Kidney (tissue), 14 donors: ENCODE measurements around the gene MYL12A. TPM values are rescaled to one million over a fixed set of nuclear protein-coding genes. Genes with fewer than 3 reads are reported as not detected.
"Not testable (repeated sequence)": the region's sequence is repeated elsewhere in the genome, so short reads cannot be mapped to it uniquely, and the experiment has no call there.

Experiments
- DNase-seq, 5 donors: peaks; one replicate each; pipeline ENCODE4 v3.0.0-alpha.2; 2013 to 2020
- FAIRE-seq: peaks from 2 replicates; lab custom pipeline; 2012; peaks lifted over from hg19 to GRCh38; lab: Jason Lieb, UNC
- H3K27ac ChIP-seq, 2 donors: one replicate each; pipeline ENCODE4 v1.7.0; 2013; ENCODE audit warnings: low read depth in 2 of 2, low read length in 2 of 2, inconsistent platforms in 1 of 2
- H3K27me3 ChIP-seq: one replicate; pipeline ENCODE4 v1.7.1; 2013; ENCODE audit warnings: low read length, inconsistent platforms; ENCODE audit not compliant: control insufficient read depth, insufficient read depth
- H3K36me3 ChIP-seq, 3 donors: one replicate each; pipeline versions ENCODE4 v1.7.0 to v1.7.1; 2013; ENCODE audit warnings: low read length in 3 of 3, control low read depth in 1 of 3, inconsistent platforms in 1 of 3; ENCODE audit not compliant: insufficient read depth in 3 of 3, control insufficient read depth in 2 of 3
- H3K4me1 ChIP-seq, 3 donors: one replicate each; pipeline versions ENCODE4 v1.7.0 to v1.7.1; 2013; ENCODE audit warnings: low read length in 3 of 3, inconsistent platforms in 1 of 3, low read depth in 1 of 3; ENCODE audit not compliant: control insufficient read depth in 2 of 3, insufficient read depth in 2 of 3
- H3K4me3 ChIP-seq, 3 donors: one replicate each; pipeline versions ENCODE4 v1.7.0 to v1.8.1; 2013; ENCODE audit warnings: low read length in 3 of 3, control low read depth in 1 of 3, inconsistent platforms in 1 of 3
- H3K9ac ChIP-seq, 3 donors: one replicate each; pipeline versions ENCODE4 v1.7.0 to v1.7.1; 2013; ENCODE audit warnings: low read length in 3 of 3, control low read depth in 1 of 3, inconsistent platforms in 1 of 3
- H3K9me3 ChIP-seq, 3 donors: one replicate each; pipeline versions ENCODE4 v1.7.0 to v1.7.1; 2013; ENCODE audit warnings: low read length in 3 of 3, control low read depth in 1 of 3, inconsistent platforms in 1 of 3; ENCODE audit not compliant: control insufficient read depth in 2 of 3, insufficient read depth in 1 of 3
- CTCF ChIP-seq: IDR thresholded peaks from 3 replicates; pipeline ENCODE4 v1.5.1; 2012; ENCODE audit warnings: mild to moderate bottlenecking, moderate library complexity, borderline replicate concordance; ENCODE audit not compliant: insufficient read depth; ENCODE audit errors: extremely low read depth
- intact Hi-C: fragments of 100-400 bp; cut with DNase I; formaldehyde crosslinking; loops from one replicate; pipeline ENCODE4 v1.11.1; 2022
- polyA plus RNA-seq: library from polyadenylated mRNA; stranded (reverse); fragments of 350-450 nt; fragmentation: Illumina TruSeq; extraction: RNeasy Lipid Tissue Mini Kit (QIAGEN cat#74804); gene quantifications from one replicate; pipeline ENCODE4 v1.2.3, GENCODE V29; 2014; ENCODE audit warnings: low read depth, low replicate concordance; ENCODE audit not compliant: insufficient read depth
- total RNA-seq: library from RNA; stranded (reverse); fragmentation: NEBNext Ultra II Directional; extraction: Animal tissue kit (Norgen Biotek cat#: 25700); gene quantifications from one replicate; pipeline ENCODE4 v1.2.1, GENCODE V29; 2021
- donor health status: control.
- donor health status: control.
- donor health status: control.
- donor health status: control.
- donor health status: control.
- donor health status: DM: yes; HTN: yes; CAD: no.
- donor health status: Normal renal cell carcinoma (clear cell type).

MYL12A gene
- total and polyA plus RNA-seq, 2 donors from 2014 or later: 442 to 450 TPM

GRCh38 chr18:3218819-3219218 lies 28.8 kb upstream of the MYL12A start:
- Histone ChIP-seq H3K9me3 (no peaks in the 10 kb centered on the region), H3K27me3 (no peaks in the 10 kb centered on the region), H3K9ac (no peak overlapping the region), H3K4me3 (no peak overlapping the region), H3K36me3 (no peaks in the 10 kb centered on the region), H3K4me1 (no peaks in the 10 kb centered on the region), H3K27ac (no peak overlapping the region)
- no peak for DNase-seq
- no peak for TF ChIP-seq CTCF
- intact Hi-C loops: no loop called here
- no peak for FAIRE-seq

- Histone ChIP-seq H3K27ac (no peak overlapping the region), H3K4me1 (no peaks in the 10 kb centered on the region), H3K9me3 (no peaks in the 10 kb centered on the region), H3K36me3 (no peaks in the 10 kb centered on the region), H3K27me3 (no peaks in the 10 kb centered on the region), H3K9ac (no peak overlapping the region), H3K4me3 (no peak overlapping the region)
- FAIRE-seq: no peak
- intact Hi-C loops: no loop called here
- DNase-seq: no peak
- no peak for TF ChIP-seq CTCF
Observed at GRCh38 chr18:3219241-3219630, 28.4 kb upstream of the MYL12A start.

- no peak within 1 kb of the TSS for H3K27ac ChIP-seq
- H3K4me1 ChIP-seq: no peaks in the 10 kb centered on the region
- FAIRE-seq (no peak), DNase-seq (no peak)
- H3K9me3 ChIP-seq: no peaks in the 10 kb centered on the region
- no peak within 1 kb of the TSS for H3K9ac ChIP-seq
- TF ChIP-seq CTCF: no peak
- intact Hi-C loops: no loop called here
- H3K27me3 ChIP-seq: no peaks in the 10 kb centered on the region
- H3K4me3 ChIP-seq: no peak within 1 kb of the TSS
- H3K36me3 ChIP-seq: no peaks in the 10 kb centered on the region
Observed at GRCh38 chr18:3219631-3220335, 27.8 kb upstream of the MYL12A start, which contains the start of gene MYOM1. Gene MYOM1, minus strand, starts transcription at chr18:3219968. Its CDS starts 4,745 bp downstream, at chr18:3215223.

GRCh38 chr18:3220868-3221267 lies 26.7 kb upstream of the MYL12A start:
- intact Hi-C loops, H3K27me3 ChIP-seq, H3K27ac ChIP-seq, H3K4me1 ChIP-seq, FAIRE-seq, DNase-seq, H3K4me3 ChIP-seq, H3K9ac ChIP-seq, H3K36me3 ChIP-seq, H3K9me3 ChIP-seq: not testable (repeated sequence)
